ENCODE results near the gene WNK2. TPM values are rescaled to one million over a fixed set of nuclear protein-coding genes. Genes with fewer than 3 reads are reported as not detected.
A peak's percentile ranks its signal among the peaks of the same experiment; 100 is the strongest.

The WNK2 gene
- total RNA-seq, 1 donor from 2014 or later: 6.2 TPM

DNA sequence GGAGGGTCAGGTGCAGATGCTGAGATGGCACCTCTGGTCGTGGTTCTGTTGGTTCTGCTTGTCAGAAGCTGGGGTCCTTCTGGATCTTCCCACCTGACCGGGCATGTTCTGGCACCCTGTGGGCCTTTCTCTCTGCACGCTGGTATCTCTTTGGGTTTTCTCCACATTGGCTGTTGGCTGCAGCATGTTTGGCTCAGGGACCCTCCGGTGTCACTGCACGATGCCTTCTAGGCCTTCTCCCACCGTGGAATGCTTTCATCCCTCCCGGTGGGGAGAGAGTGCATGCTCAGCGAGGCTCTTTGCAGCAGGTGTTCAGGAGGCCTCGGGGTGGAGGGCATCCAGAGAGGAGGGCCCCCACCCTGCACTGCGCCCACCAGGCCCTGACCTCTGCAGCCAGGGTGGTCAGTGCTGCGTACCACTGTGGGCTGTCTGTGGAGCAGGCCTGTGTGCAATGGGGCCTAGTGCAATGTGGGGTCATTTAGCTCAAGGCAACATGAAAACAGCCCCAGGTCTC is 119.4 kb downstream of the WNK2 start:
- TF ChIP-seq EZH2 (IDR thresholded peaks at IDR 0.05) (no peak), EZH2phosphoT487 (IDR thresholded peaks at IDR 0.05) (no peak), CTCF (IDR thresholded peaks at IDR 0.05) (no peak)
- Histone ChIP-seq H3K27me3 (no peaks in the 10 kb centered on the region), H4K20me1 (ENCODE audit: low read depth) (no peaks in the 10 kb centered on the region), H3F3A (ENCODE audit: low read depth) (no peaks in the 10 kb centered on the region), H3K36me3 (no peaks in the 10 kb centered on the region), H3K27ac (no peak overlapping the region), H3K9me3 (ENCODE audit: low read depth) (no peaks in the 10 kb centered on the region), H3K4me3 (no peak overlapping the region), H3K9ac (no peak overlapping the region), H3K4me2 (no peak overlapping the region), H2AFZ (replicated peaks) (no peak overlapping the region), H3K4me1 (no peaks in the 10 kb centered on the region), H3K79me2 (ENCODE audit: low read depth) (no peaks in the 10 kb centered on the region)
- Mint-ChIP-seq H3K36me3 (peaks cover 7% of the 10 kb centered on the region), H3K27me3 (ENCODE audit: insufficient read depth, low read depth) (peaks cover 4% of the 10 kb centered on the region), H3K4me1 (peaks cover 23% of the 10 kb centered on the region), H3K27ac (no peak overlapping the region), H3K4me3 (no peak overlapping the region), H3K9me3 (no peaks in the 10 kb centered on the region)
- no peak for DNase-seq (ENCODE audit: low spot score)

GRCh38 chr9:93303806-93304573 is 120.1 kb downstream of the WNK2 start:
- peaks cover 4% of the 10 kb centered on the region for H3K27me3 Mint-ChIP-seq (ENCODE audit: insufficient read depth, low read depth)
- H3K4me2 ChIP-seq: no peak overlapping the region
- H3K9me3 Mint-ChIP-seq: no peaks in the 10 kb centered on the region
- no peak for DNase-seq (ENCODE audit: low spot score)
- no peak overlapping the region for H3K4me3 ChIP-seq
- H3K9me3 ChIP-seq (ENCODE audit: low read depth): no peaks in the 10 kb centered on the region
- no peaks in the 10 kb centered on the region for H3K36me3 ChIP-seq
- H3K9ac ChIP-seq: no peak overlapping the region
- peaks cover 23% of the 10 kb centered on the region for H3K4me1 Mint-ChIP-seq
- peaks cover 9% of the 10 kb centered on the region for H3K36me3 Mint-ChIP-seq
- no peaks in the 10 kb centered on the region for H3K27me3 ChIP-seq
- no peak overlapping the region for H3K27ac Mint-ChIP-seq
- no peak overlapping the region for H3K4me3 Mint-ChIP-seq
- no peaks in the 10 kb centered on the region for H3K79me2 ChIP-seq (ENCODE audit: low read depth)
- TF ChIP-seq CTCF (IDR thresholded peaks at IDR 0.05) (no peak), EZH2 (IDR thresholded peaks at IDR 0.05) (no peak), EZH2phosphoT487 (IDR thresholded peaks at IDR 0.05) (no peak)
- no peak overlapping the region for H3K27ac ChIP-seq
- H2AFZ ChIP-seq (replicated peaks): no peak overlapping the region
- H3K4me1 ChIP-seq: no peaks in the 10 kb centered on the region
- no peaks in the 10 kb centered on the region for H4K20me1 ChIP-seq (ENCODE audit: low read depth)
- H3F3A ChIP-seq (ENCODE audit: low read depth): no peaks in the 10 kb centered on the region

GRCh38 chr9:93304574-93305496 is 120.9 kb downstream of the WNK2 start:
- no peak overlapping the region for H2AFZ ChIP-seq (replicated peaks)
- H3K27ac ChIP-seq: no peak overlapping the region
- H4K20me1 ChIP-seq (ENCODE audit: low read depth): no peaks in the 10 kb centered on the region
- peak; percentile 81 for DNase-seq (ENCODE audit: low spot score)
- H3K27ac Mint-ChIP-seq: no peak overlapping the region
- H3F3A ChIP-seq (ENCODE audit: low read depth): no peaks in the 10 kb centered on the region
- H3K9ac ChIP-seq: no peak overlapping the region
- H3K4me2 ChIP-seq: no peak overlapping the region
- H3K4me1 Mint-ChIP-seq: peaks cover 22% of the 10 kb centered on the region
- H3K79me2 ChIP-seq (ENCODE audit: low read depth): no peaks in the 10 kb centered on the region
- no peaks in the 10 kb centered on the region for H3K36me3 ChIP-seq
- no peaks in the 10 kb centered on the region for H3K9me3 Mint-ChIP-seq
- H3K4me3 ChIP-seq: no peak overlapping the region
- H3K4me3 Mint-ChIP-seq: no peak overlapping the region
- H3K27me3 ChIP-seq: no peaks in the 10 kb centered on the region
- H3K36me3 Mint-ChIP-seq: peaks cover 9% of the 10 kb centered on the region
- no peaks in the 10 kb centered on the region for H3K4me1 ChIP-seq
- no peaks in the 10 kb centered on the region for H3K9me3 ChIP-seq (ENCODE audit: low read depth)
- TF ChIP-seq EZH2 (IDR thresholded peaks at IDR 0.05): no peak
- peak; percentile 74 for TF ChIP-seq CTCF (IDR thresholded peaks at IDR 0.05)
- no peak for TF ChIP-seq EZH2phosphoT487 (IDR thresholded peaks at IDR 0.05)
- H3K27me3 Mint-ChIP-seq (ENCODE audit: insufficient read depth, low read depth): peaks cover 4% of the 10 kb centered on the region

All from neural progenitor cell (in vitro differentiated cells).